Smooth muscle cell of the brain vasculature (primary cell): ENCODE data around the gene ANKRD27.
"Not testable (repeated sequence)": the region's sequence is repeated elsewhere in the genome, so short reads cannot be mapped to it uniquely, and the experiment has no call there.

Experiments
- DNase-seq: peaks from one replicate; pipeline ENCODE4 v3.0.0-alpha.2; 2012; ENCODE audit warnings: low read depth, low spot score

Gene ANKRD27

DNA sequence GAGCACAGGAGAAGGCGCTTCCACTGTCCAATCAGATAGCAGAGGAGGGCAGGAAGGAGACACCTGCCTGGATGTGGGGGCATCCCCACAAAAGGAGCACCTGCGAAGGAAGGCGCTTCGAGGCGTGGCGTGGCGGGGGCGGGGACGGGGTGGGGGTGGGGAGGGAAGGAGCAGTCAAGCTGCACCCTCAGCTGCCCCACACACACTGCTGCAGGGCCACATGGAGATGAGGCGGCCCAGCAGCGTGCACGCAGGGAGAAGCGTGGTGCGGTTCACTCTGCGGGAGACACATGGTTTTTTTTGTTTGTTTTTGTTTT lies 21.4 kb downstream of the ANKRD27 start:
- DNase-seq = no peak

DNA sequence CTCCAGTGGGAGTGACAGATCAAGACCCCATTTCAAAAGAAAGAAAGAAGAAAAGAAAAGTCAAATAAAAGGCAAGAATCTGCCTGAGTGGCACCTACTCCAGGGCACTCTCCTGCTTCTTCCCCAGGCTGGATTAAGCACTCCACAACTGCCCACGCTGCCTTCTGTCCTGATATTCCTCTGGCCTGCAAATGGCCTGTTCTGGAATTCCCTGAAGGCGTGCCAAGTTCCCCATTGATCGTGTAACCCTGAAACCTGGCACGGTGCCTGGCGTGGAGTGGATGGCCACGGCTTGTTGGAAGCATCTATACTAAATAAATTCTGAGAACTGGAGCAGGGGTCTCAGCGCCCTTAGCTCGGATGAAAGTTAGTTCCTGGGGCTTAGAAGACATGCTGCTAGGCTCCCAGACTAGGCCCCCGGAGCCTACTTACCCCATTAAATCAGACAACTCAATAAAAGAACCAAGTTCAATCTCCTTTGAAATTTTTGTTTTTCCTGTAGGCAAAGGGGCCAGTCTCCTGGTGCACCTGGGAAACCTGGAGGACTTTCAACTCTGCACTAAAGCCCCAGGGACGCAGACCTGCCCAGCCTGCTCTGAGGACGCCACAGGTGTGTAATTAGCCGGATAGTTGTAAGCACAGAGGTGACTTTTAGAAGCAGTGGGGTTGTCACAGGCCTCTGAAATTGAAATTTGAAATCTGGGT lies 21.9 kb downstream of the ANKRD27 start:
- no peak for DNase-seq

DNA sequence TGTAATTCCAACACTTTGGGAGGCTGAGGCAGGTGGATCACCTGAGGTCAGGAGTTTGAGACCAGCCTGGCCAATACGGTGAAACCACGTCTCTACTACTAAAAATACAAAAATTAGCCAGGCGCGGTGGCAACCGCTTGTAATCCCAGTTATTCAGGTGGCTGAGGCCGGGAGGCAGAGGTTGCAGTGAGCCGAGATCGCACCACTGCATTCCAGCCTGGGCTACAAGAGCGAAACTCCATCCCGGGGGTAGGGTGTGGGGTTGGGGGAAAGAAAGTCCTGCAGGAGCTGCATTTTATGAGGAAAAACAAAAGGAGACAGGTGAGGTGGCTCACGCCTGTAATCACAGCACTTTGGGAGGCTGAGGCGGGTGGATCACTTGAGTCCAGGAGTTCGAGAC lies 22.6 kb downstream of the ANKRD27 start:
- not testable (repeated sequence) for DNase-seq

DNA sequence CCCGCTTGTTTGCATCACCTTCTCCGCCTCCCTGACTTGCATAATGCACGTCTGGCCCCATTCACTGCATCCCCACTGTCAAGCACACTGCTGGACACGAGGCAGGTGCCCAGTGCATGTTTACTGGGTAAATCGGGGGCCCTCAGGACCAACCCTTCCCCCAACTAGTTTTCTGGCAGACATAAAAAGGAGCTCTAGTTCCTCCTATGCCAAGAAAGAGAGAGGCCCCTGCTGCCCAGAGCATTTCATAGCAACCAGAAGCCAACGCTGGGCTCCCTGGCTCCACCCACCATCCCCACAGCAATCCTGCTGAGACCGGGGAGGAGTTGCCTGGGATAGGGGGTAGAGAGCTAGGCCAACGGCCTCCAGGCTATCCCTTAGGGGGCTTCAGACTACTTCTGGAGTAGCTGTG lies 23.2 kb downstream of the ANKRD27 start:
- no peak for DNase-seq

DNA sequence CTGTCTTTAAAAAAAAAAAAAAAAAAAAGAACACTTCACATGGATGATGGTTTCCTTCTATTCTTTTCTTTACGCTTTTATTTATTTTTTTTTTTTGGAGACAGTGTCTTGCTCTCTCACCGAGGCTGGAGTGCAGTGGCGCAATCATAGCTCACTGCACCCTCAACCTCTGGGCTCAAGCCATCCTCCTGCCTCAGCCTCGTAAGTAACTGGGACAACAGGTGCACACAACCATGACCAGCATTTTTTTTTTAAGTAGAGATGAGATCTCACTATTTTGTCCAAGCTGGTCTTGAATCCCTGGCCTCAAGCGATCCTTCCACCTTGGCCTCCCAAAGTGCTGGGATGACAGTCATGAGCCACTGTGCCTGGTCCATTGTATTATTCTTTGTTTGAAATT lies 24.3 kb downstream of the ANKRD27 start:
- no peak for DNase-seq

DNA sequence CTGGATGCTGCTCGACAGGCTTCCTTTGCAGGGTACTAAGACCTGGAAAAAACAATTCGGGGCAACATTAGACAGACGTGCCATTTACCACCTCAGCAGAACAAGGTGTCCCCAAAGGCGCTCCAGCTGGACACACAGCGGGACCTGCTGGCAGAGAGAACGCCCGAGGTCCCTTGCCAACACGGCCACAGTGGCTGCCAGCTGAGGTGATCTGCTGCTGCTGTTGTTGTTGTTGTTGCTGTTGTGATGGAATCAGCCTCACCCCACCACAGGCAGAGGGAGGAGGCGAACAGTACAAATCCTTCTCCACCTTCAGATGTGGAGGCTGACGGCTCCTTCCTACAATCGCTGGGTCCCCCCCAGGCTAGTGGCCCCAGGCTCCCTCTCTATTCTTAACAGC lies 25.2 kb downstream of the ANKRD27 start:
- DNase-seq = no peak

DNA sequence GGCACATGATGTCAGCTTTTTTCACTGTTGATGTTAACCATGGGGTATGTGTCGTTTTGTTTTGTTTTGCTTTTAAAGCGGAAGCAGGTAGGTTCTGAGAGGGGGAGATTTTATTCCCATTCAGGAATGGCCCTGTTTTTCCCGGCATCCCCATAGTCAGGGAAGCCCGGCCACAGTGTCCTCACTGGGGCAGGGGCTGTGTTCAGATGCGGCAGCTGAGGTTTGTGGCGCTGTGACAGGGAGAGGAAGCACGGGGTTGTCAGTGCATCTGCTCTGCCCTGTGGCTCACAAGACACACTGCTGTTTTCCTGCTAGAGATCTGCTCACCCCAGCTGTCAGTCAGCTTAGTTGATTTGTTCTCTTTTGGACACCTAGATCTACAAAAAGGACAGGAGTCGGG lies 27.6 kb downstream of the ANKRD27 start:
- no peak for DNase-seq

DNA sequence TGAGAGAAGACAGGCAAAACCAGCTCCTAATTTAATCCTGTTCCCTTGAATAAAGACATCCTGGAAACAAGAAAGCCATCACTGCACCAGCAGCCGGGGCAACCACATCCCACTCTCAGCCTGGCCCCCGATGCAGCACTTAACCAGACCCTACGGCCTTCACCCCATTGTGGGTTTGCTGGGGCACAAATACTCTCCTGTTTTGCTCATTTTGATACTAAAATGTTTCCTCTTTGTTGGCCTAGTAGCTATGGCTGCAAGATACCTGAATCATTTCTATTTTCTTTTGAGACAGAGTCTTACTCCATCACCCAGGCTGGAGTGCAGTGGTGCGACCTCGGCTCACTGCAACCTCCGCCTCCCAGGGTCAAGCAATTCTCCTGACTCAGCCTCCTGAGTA lies 28.4 kb downstream of the ANKRD27 start:
- no peak for DNase-seq

DNA sequence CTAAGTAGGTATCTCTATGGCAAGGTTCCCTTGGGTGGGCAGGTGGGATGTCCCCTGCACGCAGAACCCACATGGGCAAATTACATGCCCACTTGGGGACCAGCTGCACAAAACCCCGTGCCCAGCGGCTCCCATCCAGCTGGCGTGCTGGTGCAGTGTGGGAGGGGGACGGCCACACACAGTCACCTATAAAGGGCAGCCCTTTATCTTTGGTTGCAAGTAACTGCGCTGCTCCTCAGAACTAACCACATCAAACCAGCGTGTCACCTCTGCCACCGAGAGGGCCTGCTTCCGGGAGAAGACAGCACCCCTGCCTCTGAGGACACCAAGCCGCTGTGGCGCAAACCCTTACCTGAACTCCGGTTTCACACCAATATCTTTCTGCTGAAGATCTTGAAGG lies 32.2 kb downstream of the ANKRD27 start:
- DNase-seq = no peak

DNA sequence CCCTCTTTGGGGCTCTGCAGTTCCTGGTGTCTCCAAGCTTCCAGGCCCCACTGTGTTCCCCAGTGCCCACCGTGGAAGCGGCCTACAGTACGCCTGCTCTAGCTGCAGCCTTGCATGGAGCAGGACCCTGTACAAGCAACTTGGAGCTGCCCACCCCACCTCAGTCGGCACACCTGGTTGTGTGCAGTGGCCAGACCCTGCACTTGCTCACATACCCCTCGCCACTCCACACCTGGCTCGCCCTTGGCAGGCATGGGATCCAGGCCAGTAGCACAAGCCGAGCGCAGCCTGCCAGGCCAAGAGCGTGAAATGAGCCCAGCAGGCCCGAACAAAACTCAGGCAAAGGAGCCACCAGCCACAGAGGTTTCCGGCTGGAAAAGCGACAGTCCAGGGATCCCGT lies 36.4 kb downstream of the ANKRD27 start:
- no peak for DNase-seq

DNA sequence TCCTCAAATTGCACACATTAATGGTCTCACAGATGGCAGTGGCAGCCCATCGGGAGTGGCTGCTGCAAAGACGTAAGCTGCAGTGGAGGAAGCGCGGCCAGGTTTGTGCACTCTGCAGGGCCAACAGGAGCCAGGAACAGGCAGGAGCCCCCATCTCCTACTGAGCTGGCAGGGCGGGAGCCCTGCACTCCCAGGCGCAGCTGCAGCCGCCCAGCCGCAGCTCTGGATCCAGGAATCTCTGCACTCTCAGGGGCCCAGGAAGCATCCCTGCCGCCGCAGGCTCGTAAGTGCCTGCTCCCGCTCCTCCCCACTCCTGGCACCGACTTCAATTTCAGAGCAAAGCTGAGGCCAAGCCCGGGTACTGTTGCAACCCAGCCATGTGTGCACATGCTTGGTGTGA lies 37.5 kb downstream of the ANKRD27 start:
- no peak for DNase-seq

DNA sequence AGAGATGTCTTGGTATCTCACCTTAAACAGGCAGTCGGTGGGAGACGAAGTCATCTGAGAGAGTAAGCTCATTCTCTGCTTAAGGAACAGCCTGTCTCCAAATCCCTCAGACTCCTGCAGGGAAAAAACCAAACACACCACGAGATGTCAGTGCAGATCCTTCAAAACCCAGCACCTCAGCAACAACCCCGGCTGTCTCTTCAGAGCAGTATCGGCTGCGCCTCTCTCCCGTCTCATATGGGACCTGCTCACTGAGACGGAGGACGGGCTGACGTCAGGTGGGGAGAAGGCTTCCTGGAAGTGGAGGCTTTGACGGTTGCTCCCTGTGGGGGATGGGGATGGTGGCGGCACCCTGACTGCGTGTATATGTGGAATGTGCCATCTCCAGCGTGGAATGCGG lies 43.6 kb downstream of the ANKRD27 start:
- DNase-seq = no peak

DNA sequence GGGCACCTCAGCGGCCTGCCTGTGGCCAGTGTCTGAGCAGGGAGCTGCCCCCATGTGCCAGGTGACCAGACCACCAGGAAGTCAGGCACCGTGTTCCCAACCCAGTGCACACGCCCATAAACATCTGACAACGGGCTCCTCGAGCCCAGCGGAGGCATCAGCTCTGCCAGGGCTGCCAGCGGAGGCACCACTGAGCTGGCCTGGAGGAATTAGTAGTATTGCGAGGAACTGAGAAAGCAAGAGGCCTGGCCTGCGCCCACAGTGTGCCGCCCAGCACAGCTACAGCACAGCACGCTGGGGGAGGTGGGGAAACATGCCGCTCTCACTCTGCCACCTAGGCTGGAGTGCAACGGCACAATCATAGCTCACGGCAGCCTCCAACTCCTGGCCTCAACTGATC lies 44.6 kb downstream of the ANKRD27 start:
- DNase-seq = no peak

DNA sequence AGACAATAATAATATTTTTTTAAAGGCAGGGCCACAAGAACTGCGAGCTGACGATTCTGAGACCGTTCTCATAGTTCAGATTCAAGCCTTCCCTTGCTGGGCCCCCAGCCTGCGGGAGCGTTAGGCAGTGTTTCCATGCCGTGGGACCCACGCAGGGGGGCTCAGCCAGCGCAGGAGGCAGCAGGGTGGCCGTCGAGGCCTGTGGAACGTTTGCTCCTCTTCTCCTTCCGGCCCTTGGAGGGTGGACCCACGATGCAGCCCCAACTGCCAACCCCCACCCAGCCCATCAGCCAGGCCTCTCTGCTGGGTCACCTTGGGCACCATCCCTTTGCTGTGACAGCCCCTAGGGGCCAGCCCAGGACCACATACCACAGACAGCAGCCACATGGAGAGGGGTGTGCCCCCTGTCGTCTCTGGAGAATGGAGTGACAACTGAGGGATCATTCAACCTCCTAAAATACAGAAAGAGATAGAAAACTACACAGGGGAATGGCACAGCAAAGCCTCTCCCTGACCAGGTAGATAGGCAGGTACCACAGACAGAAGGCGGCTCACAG lies 47.2 kb downstream of the ANKRD27 start:
- no peak for DNase-seq

DNA sequence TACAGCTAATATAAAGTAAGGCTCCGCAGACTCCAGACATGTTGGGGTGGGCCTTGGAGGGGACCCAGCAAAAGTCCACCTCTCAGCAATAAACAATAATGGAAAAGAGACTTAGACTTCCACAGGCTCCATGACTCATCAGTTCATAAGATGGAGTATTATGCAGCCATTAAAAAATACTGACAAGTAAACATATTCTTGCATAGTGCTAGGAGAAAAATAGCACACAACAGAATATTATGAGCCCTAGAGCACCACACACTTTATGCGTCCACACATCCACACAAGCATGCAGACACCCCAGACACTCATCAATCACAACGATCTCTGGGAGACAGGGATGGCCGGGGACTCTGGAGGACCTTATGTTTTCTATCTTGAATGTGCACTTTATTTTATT lies 48.0 kb downstream of the ANKRD27 start:
- DNase-seq = no peak

DNA sequence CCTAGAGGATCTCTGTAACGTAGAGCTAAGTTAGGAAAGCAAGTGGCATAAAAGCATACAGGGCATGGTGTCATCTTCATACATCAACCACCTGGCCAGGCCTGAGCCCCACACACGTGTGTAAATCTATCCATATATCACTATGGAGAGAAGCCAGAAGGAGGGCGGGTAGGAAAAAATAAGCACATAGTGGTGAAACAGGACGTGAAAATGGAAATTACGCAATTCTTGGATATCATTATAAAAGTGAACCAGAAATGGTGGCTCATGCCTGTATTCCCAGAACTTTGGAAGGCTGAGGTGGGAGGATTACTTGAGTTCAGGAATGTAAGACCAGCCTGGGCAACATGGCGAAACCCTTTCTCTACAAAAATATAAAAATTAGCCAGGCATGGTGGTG lies 50.6 kb downstream of the ANKRD27 start:
- DNase-seq = no peak

DNA sequence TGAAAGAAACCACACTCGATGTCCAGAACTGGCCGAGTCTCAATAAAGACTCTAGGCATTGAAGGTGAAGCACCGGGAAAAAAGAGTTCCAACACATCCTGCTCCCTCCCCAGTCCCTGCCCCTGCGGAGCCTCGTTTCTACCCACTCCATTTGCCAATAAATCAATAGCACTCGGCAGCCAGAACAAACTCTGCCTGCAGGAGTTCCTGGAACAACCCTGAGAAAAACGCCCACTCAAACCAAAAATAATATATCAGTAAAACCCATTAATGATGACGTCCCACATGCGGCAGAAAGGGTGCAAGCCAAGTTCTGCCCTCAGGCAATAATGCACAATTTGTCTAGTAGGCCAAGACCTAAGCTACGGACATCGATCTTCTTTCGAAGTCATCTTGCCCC lies 53.0 kb downstream of the ANKRD27 start:
- no peak for DNase-seq

DNA sequence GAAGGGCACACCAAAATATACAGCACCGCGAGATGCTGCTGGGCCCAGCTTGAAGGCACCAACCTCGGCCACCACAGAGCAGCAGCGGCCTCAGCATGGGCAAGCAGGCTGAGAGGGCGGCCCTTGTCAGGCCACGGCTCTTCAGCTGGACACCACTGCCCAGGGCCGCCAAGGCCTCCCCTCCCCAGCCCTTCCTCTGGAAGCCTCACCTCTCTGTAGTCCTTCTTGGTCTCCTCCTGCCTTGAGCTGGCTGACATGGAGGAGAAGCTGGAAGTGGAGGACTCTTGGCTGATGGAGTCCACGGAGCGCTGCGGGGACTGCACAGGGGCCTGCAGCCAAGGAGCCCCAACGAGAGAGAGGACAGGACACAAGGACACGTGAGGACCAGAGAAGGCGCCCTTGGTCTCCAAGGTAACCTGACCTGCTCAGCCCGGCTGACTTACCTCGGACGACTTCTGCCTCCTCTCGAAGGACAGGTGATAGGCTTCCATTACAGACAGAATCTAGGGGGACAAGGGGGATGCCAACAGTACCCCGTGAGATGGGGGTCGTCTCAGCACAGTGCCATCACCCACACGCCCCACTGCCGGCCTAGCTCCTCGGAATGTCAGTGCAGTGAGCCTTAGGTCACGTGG lies 55.8 kb downstream of the ANKRD27 start:
- no peak for DNase-seq

DNA sequence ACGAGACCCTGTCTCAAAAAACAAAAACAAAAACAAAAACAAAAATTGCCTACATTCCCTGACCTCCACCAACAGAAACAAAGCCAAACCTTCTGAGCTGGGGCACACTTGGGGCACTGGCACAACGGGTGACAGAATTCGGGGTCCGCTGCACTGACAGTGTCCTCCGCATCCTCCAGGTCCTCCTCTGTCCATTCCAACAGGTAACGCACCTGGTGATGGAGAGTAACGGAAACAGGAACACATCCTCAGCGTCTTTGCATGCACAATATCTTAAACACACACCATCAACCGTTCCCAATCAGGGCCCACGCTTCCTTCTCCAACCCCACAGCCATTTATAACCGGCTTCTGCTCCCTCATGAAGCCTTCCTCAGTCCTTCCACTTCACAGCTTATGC lies 59.4 kb downstream of the ANKRD27 start:
- DNase-seq = no peak

DNA sequence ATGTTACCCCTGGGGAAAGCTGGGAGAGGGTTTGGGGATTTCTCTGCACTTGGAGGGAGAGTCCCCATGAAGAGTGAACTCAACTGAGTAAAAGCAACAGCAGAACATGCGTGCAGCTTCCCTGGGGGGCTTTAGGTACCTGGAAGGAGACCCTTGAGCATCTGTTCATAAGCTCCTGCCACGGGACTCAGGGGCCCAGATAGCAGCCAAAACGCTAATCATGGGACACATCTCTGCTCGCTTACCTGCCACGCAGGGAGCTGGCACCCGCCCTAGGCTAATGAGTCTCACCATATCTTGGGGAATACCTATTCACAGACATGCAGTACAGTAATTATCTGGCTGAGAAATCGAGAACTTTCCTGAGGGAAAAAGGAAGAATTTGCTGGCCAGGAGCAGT lies 60.1 kb downstream of the ANKRD27 start:
- DNase-seq = no peak

DNA sequence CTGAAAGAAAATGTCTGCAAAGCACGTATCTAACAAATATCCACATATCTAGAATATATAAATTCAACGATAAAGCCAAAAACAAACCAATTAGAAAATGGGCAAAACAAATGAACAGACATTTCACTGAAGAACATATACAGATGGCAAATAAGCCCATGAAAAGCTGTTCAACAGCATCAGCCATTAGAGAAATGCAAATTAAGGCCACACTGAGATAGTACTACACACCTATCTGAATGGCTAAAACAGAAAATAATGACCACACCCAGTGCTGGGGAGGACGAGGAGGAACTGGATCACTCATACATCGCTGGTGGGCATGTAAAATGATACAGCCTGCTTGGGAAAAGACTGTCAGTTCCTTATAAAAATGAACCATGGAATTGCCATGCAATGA lies 62.0 kb downstream of the ANKRD27 start:
- no peak for DNase-seq

DNA sequence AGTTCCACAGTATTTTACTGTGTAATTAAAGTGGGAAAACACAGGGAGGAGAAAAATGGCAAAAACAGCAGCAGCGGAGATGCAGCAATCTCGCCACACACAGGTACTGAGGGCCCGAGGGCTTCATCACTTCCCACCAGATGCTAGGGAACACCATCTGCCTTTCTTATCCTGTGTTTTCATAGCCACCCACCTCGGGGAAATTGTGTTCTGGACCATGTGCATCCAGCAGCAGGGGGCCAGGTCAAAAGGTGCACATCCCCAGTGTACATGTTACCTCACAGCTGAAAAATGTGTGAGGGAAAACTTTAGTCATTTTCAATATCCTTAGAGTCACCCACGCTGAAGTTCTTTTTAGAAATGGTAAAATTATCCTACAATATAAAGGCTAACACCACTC lies 63.8 kb downstream of the ANKRD27 start:
- DNase-seq = peak; percentile 83

DNA sequence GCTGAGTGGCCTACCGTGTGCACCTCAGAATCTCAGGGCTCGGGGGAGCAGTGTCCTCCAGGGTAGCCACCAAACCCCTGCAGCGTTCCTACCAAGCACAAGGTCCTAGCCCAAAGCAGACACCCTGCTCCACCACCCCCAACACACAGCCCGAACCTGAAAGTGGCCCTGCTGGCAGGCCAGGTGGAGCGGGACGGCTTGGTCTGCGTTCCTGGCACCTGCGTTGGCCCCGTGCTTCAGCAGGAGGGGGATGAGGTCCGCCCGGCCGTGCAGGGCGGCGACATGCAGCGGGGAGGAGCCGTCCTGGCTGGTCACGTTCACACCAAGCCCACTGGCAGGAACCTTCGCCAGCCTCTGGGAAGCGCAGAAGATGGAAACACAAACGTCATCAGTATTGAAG lies 67.5 kb downstream of the ANKRD27 start:
- no peak for DNase-seq

DNA sequence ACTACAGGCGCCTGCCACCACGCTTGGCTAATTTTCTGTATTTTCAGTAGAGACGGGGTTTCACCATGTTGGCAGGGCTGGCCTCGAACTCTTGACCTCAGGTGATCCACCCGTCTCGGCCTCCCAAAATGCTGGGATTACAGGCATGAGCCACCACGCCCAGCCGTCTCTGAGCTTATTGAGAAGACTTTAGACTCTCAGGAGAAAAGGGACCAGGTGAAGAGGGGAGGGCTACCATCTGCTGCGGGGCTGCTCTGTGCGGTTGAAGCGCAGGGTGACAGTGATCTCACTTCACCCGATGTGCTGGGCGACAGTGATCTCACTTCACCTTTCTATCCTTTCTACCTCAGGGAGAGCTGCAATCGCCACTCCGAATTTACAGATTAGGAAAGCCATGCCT lies 68.7 kb downstream of the ANKRD27 start:
- no peak for DNase-seq
